Measurements from ENCODE around the gene PON1. TPM values are rescaled to one million over a fixed set of nuclear protein-coding genes. Genes with fewer than 3 reads are reported as not detected.

PON1 gene
- polyA plus RNA-seq, 1 donor from 2014 or later, result 0.25 TPM

GRCh38 chr7:95264363-95264891 is 59.9 kb downstream of the PON1 start:
- Histone ChIP-seq H3K27ac (ENCODE audit: low read length) (peak overlapping the region; percentile 56), H3K9me3 (ENCODE audit: low read length) (no peaks in the 10 kb centered on the region), H3K9me2 (ENCODE audit: insufficient read depth, low read length) (no peaks in the 10 kb centered on the region), H3K36me3 (ENCODE audit: insufficient read depth, low read length) (no peaks in the 10 kb centered on the region), H3K9ac (ENCODE audit: low read length) (peak overlapping the region; percentile 3), H2AFZ (ENCODE audit: low read depth, low read length) (no peak overlapping the region), H3K79me2 (replicated peaks; ENCODE audit: insufficient read depth, low read length) (no peaks in the 10 kb centered on the region), H3K4me3 (ENCODE audit: low read length) (no peak overlapping the region), H3K4me2 (ENCODE audit: low read length) (no peak overlapping the region), H4K20me1 (ENCODE audit: insufficient read depth) (no peaks in the 10 kb centered on the region), H3F3A (ENCODE audit: insufficient read depth, low read length, poor library complexity, severe bottlenecking) (no peaks in the 10 kb centered on the region), H3K27me3 (ENCODE audit: insufficient read depth, low read depth, low read length) (no peaks in the 10 kb centered on the region)
- peak; percentile 41 for TF ChIP-seq POLR2AphosphoS5 (IDR thresholded peaks at IDR 0.05)
- no peak for TF ChIP-seq MXI1 (conservative IDR thresholded peaks at IDR 0.05; ENCODE audit: poor library complexity, severe bottlenecking)

GRCh38 chr7:95263785-95264362 is 60.5 kb downstream of the PON1 start:
- Histone ChIP-seq H3K4me2 (ENCODE audit: low read length) (no peak overlapping the region), H3K27me3 (ENCODE audit: insufficient read depth, low read depth, low read length) (no peaks in the 10 kb centered on the region), H3F3A (ENCODE audit: insufficient read depth, low read length, poor library complexity, severe bottlenecking) (no peaks in the 10 kb centered on the region), H2AFZ (ENCODE audit: low read depth, low read length) (no peak overlapping the region), H4K20me1 (ENCODE audit: insufficient read depth) (no peaks in the 10 kb centered on the region), H3K9me2 (ENCODE audit: insufficient read depth, low read length) (no peaks in the 10 kb centered on the region), H3K27ac (ENCODE audit: low read length) (peak overlapping the region; percentile 56), H3K36me3 (ENCODE audit: insufficient read depth, low read length) (no peaks in the 10 kb centered on the region), H3K9ac (ENCODE audit: low read length) (no peak overlapping the region), H3K79me2 (replicated peaks; ENCODE audit: insufficient read depth, low read length) (no peaks in the 10 kb centered on the region), H3K9me3 (ENCODE audit: low read length) (no peaks in the 10 kb centered on the region), H3K4me3 (ENCODE audit: low read length) (no peak overlapping the region)
- TF ChIP-seq REST (IDR thresholded peaks at IDR 0.05; ENCODE audit: borderline replicate concordance), result no peak
- no peak for TF ChIP-seq POLR2AphosphoS5 (IDR thresholded peaks at IDR 0.05)
- TF ChIP-seq EZH2 (IDR thresholded peaks at IDR 0.05; ENCODE audit: borderline replicate concordance, insufficient read depth, low read length, poor library complexity, severe bottlenecking), result no peak
- TF ChIP-seq EP300 (conservative IDR thresholded peaks at IDR 0.05; ENCODE audit: poor library complexity, severe bottlenecking), result no peak
- no peak for TF ChIP-seq CTCF (IDR thresholded peaks at IDR 0.05; ENCODE audit: poor library complexity, severe bottlenecking)
- TF ChIP-seq RAD21 (conservative IDR thresholded peaks at IDR 0.05), result no peak
- no peak for TF ChIP-seq TAF1 (IDR thresholded peaks at IDR 0.05; ENCODE audit: low read depth)
- no peak for TF ChIP-seq SMC3 (conservative IDR thresholded peaks at IDR 0.05; ENCODE audit: poor library complexity)
- no peak for TF ChIP-seq MXI1 (conservative IDR thresholded peaks at IDR 0.05; ENCODE audit: poor library complexity, severe bottlenecking)

Data from neural cell (in vitro differentiated cells).